ENCODE data around the gene LIPC.

Gene LIPC

GRCh38 chr15:58442122-58442521 is 10.3 kb downstream of the LIPC start:
- Histone ChIP-seq H3K9me3 (ENCODE audit: insufficient read depth, low read length) (no peaks in the 10 kb centered on the region), H3K4me2 (ENCODE audit: low read depth, low read length, poor library complexity, severe bottlenecking) (no peak overlapping the region), H3K27ac (ENCODE audit: low read depth, low read length) (no peak overlapping the region), H3K27me3 (ENCODE audit: low read length) (no peaks in the 10 kb centered on the region), H2AFZ (ENCODE audit: low read depth, low read length, severe bottlenecking) (no peak overlapping the region), H3K9me2 (replicated peaks; ENCODE audit: insufficient read depth, low read length) (no peaks in the 10 kb centered on the region), H3F3A (ENCODE audit: insufficient read depth) (no peaks in the 10 kb centered on the region), H3K36me3 (ENCODE audit: low read length) (no peaks in the 10 kb centered on the region), H4K20me1 (ENCODE audit: low read depth, low read length) (no peaks in the 10 kb centered on the region), H3K9ac (ENCODE audit: low read length) (no peak overlapping the region), H3K4me3 (ENCODE audit: insufficient read depth, low read length, poor library complexity, severe bottlenecking) (no peak overlapping the region), H3K79me2 (ENCODE audit: insufficient read depth, low read length) (no peaks in the 10 kb centered on the region)
- no peak for TF ChIP-seq EZH2phosphoT487 (conservative IDR thresholded peaks at IDR 0.05; ENCODE audit: low read length)
- TF ChIP-seq, protein P1, sequence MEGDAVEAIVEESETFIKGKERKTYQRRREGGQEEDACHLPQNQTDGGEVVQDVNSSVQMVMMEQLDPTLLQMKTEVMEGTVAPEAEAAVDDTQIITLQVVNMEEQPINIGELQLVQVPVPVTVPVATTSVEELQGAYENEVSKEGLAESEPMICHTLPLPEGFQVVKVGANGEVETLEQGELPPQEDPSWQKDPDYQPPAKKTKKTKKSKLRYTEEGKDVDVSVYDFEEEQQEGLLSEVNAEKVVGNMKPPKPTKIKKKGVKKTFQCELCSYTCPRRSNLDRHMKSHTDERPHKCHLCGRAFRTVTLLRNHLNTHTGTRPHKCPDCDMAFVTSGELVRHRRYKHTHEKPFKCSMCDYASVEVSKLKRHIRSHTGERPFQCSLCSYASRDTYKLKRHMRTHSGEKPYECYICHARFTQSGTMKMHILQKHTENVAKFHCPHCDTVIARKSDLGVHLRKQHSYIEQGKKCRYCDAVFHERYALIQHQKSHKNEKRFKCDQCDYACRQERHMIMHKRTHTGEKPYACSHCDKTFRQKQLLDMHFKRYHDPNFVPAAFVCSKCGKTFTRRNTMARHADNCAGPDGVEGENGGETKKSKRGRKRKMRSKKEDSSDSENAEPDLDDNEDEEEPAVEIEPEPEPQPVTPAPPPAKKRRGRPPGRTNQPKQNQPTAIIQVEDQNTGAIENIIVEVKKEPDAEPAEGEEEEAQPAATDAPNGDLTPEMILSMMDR (IDR thresholded peaks at IDR 0.05; ENCODE audit: insufficient read depth, low read length, poor library complexity, severe bottlenecking): no peak

- no peaks in the 10 kb centered on the region for H3K27me3 ChIP-seq (ENCODE audit: low read length)
- H3F3A ChIP-seq (ENCODE audit: insufficient read depth): no peaks in the 10 kb centered on the region
- H2AFZ ChIP-seq (ENCODE audit: low read depth, low read length, severe bottlenecking): no peak overlapping the region
- no peaks in the 10 kb centered on the region for H3K9me3 ChIP-seq (ENCODE audit: insufficient read depth, low read length)
- H3K79me2 ChIP-seq (ENCODE audit: insufficient read depth, low read length): no peaks in the 10 kb centered on the region
- H4K20me1 ChIP-seq (ENCODE audit: low read depth, low read length): no peaks in the 10 kb centered on the region
- H3K4me2 ChIP-seq (ENCODE audit: low read depth, low read length, poor library complexity, severe bottlenecking): no peak overlapping the region
- no peak overlapping the region for H3K4me3 ChIP-seq (ENCODE audit: insufficient read depth, low read length, poor library complexity, severe bottlenecking)
- H3K9ac ChIP-seq (ENCODE audit: low read length): no peak overlapping the region
- H3K27ac ChIP-seq (ENCODE audit: low read depth, low read length): no peak overlapping the region
- no peaks in the 10 kb centered on the region for H3K36me3 ChIP-seq (ENCODE audit: low read length)
- TF ChIP-seq EZH2phosphoT487 (conservative IDR thresholded peaks at IDR 0.05; ENCODE audit: low read length): no peak
- TF ChIP-seq, protein P1 (IDR thresholded peaks at IDR 0.05; ENCODE audit: insufficient read depth, low read length, poor library complexity, severe bottlenecking): no peak
- no peaks in the 10 kb centered on the region for H3K9me2 ChIP-seq (replicated peaks; ENCODE audit: insufficient read depth, low read length)
Measured at GRCh38 chr15:58443308-58443707, 11.5 kb downstream of the LIPC start.

DNA sequence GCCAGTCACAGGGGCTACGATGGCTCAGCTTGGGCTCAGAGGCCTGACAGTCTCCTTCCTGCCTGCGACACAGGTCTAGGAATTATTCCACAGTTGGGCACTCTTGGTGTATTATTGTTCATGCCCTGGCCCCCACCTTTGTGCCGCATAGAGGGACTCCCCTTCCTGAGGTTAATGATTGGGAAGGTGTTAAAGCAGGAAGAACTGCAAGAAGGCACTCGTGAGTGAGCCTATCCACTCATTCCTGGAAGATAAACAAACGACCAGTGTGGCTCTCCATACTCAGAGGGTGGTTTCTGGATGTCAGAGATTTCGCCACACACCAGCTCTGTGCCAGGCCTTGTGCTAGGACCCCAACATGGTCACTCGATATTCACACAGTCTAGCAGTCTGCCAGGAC is 12.3 kb downstream of the LIPC start:
- Histone ChIP-seq H3K27ac (ENCODE audit: low read depth, low read length) (no peak overlapping the region), H4K20me1 (ENCODE audit: low read depth, low read length) (no peaks in the 10 kb centered on the region), H3K79me2 (ENCODE audit: insufficient read depth, low read length) (no peaks in the 10 kb centered on the region), H3K9me2 (replicated peaks; ENCODE audit: insufficient read depth, low read length) (no peaks in the 10 kb centered on the region), H3K4me2 (ENCODE audit: low read depth, low read length, poor library complexity, severe bottlenecking) (no peak overlapping the region), H3K27me3 (ENCODE audit: low read length) (no peaks in the 10 kb centered on the region), H3K4me3 (ENCODE audit: insufficient read depth, low read length, poor library complexity, severe bottlenecking) (no peak overlapping the region), H3F3A (ENCODE audit: insufficient read depth) (no peaks in the 10 kb centered on the region), H3K9ac (ENCODE audit: low read length) (no peak overlapping the region), H2AFZ (ENCODE audit: low read depth, low read length, severe bottlenecking) (no peak overlapping the region), H3K9me3 (ENCODE audit: insufficient read depth, low read length) (no peaks in the 10 kb centered on the region), H3K36me3 (ENCODE audit: low read length) (no peaks in the 10 kb centered on the region)
- TF ChIP-seq, protein P1 (IDR thresholded peaks at IDR 0.05; ENCODE audit: insufficient read depth, low read length, poor library complexity, severe bottlenecking): no peak
- no peak for TF ChIP-seq EZH2phosphoT487 (conservative IDR thresholded peaks at IDR 0.05; ENCODE audit: low read length)
